ENCODE data around the gene POLR3H.

GRCh38 chr22:41548830-41549211 is 4.6 kb upstream of the POLR3H start:
- TF ChIP-seq CTCF (conservative IDR thresholded peaks at IDR 0.05; ENCODE audit: low read depth, low read length) (no peak), EZH2 (IDR thresholded peaks at IDR 0.05; ENCODE audit: low read length, unreplicated experiment) (no peak)

Data from PC-3 (cell line).